Activated naive CD4-positive, alpha-beta T cell treated with anti-CD3 and anti-CD28 coated beads, Interleukin-2, amount 50 U/mL, for 72 hours (primary cell): ENCODE measurements around the gene BPI. TPM values are rescaled to one million over a fixed set of nuclear protein-coding genes. Genes with fewer than 3 reads are reported as not detected.
"Not testable (repeated sequence)": the region's sequence is repeated elsewhere in the genome, so short reads cannot be mapped to it uniquely, and the experiment has no call there.

Experiments used
- ATAC-seq, 2 donors: fragments of 150-1000 bp; cut with Tn5 transposase; 2 replicates each; pipeline ENCODE4 v1.10.0; 2021; ENCODE audit warnings: mild to moderate bottlenecking in 2 of 2, moderate library complexity in 2 of 2
- DNase-seq, 2 donors: peaks; one replicate each; pipeline ENCODE4 v3.0.0; 2021 to 2022; ENCODE audit warnings: low spot score in 2 of 2
- H3K27ac Mint-ChIP-seq, 2 donors: one replicate each; pipeline ENCODE4 v1.8.0; 2022; ENCODE audit warnings: mild to moderate bottlenecking in 2 of 2, mixed read lengths in 2 of 2
- H3K36me3 Mint-ChIP-seq, 2 donors: one replicate each; pipeline ENCODE4 v1.8.0; 2022; ENCODE audit warnings: mixed read lengths in 2 of 2
- H3K9me3 Mint-ChIP-seq, 2 donors: one replicate each; pipeline ENCODE4 v1.8.0; 2022; ENCODE audit warnings: mixed read lengths in 2 of 2
- total RNA-seq, 2 donors: library from RNA; stranded (reverse); gene quantifications; one replicate each; pipeline ENCODE4 v1.2.3, GENCODE V29; 2022

The BPI gene
- total RNA-seq = not detected

GRCh38 chr20:38303908-38304379 is at the start of gene BPI:
Gene BPI (plus strand): TSS chr20:38304156. CDS start chr20:38304224, 68 bp downstream.
- no peaks in the 10 kb centered on the region for H3K36me3 Mint-ChIP-seq
- no peaks in the 10 kb centered on the region for H3K9me3 Mint-ChIP-seq
- no peak for DNase-seq
- peak; percentile 26 to 30 for ATAC-seq
- H3K27ac Mint-ChIP-seq = no peak within 1 kb of the TSS

GRCh38 chr20:38254621-38255020 is 49.3 kb upstream of the BPI start:
- not testable (repeated sequence) for H3K27ac Mint-ChIP-seq, H3K36me3 Mint-ChIP-seq, H3K9me3 Mint-ChIP-seq, DNase-seq, ATAC-seq

GRCh38 chr20:38255393-38255792 is 48.6 kb upstream of the BPI start:
- ATAC-seq (no peak), DNase-seq (no peak)
- Mint-ChIP-seq H3K9me3 (no peaks in the 10 kb centered on the region), H3K36me3 (no peaks in the 10 kb centered on the region), H3K27ac (no peak overlapping the region)

- ATAC-seq (no peak), DNase-seq (no peak)
- H3K36me3 Mint-ChIP-seq = peaks cover 0 to under 1% of the 10 kb centered on the region in 2 donors
- peak overlapping the region in 1 of 2 donors; percentile 48 for H3K27ac Mint-ChIP-seq
- H3K9me3 Mint-ChIP-seq = no peaks in the 10 kb centered on the region
These were observed 47.9 kb upstream of the BPI start for GRCh38 chr20:38256021-38256420.

- peaks cover 0 to 4% of the 10 kb centered on the region in 2 donors for H3K36me3 Mint-ChIP-seq
- ATAC-seq (no peak), DNase-seq (no peak)
- no peaks in the 10 kb centered on the region for H3K9me3 Mint-ChIP-seq
- peak overlapping the region in 1 of 2 donors; percentile 82 for H3K27ac Mint-ChIP-seq
These were observed 47.0 kb upstream of the BPI start for GRCh38 chr20:38256966-38257365.

- Mint-ChIP-seq H3K27ac (no peak overlapping the region), H3K9me3 (no peaks in the 10 kb centered on the region), H3K36me3 (peaks cover 0 to 4% of the 10 kb centered on the region in 2 donors)
- ATAC-seq (no peak), DNase-seq (no peak)
These were observed 45.3 kb upstream of the BPI start for GRCh38 chr20:38258545-38259215.

GRCh38 chr20:38260025-38260377 is 44.0 kb upstream of the BPI start:
- Mint-ChIP-seq H3K36me3 (peaks cover 0 to 4% of the 10 kb centered on the region in 2 donors), H3K9me3 (no peaks in the 10 kb centered on the region), H3K27ac (no peak overlapping the region)
- DNase-seq (no peak), ATAC-seq (no peak)

- peaks cover 0 to 4% of the 10 kb centered on the region in 2 donors for H3K36me3 Mint-ChIP-seq
- H3K27ac Mint-ChIP-seq = no peak within 1 kb of the TSS
- no peak for DNase-seq
- H3K9me3 Mint-ChIP-seq = no peaks in the 10 kb centered on the region
- no peak for ATAC-seq
These were observed 43.4 kb upstream of the BPI start, which contains the start of gene KIAA1755 for GRCh38 chr20:38260378-38261053. Gene KIAA1755 (minus strand): TSS chr20:38260735. CDS start chr20:38260500, 235 bp downstream.

GRCh38 chr20:38261054-38261390 is 42.9 kb upstream of the BPI start:
- no peak for ATAC-seq
- no peak for DNase-seq
- no peak overlapping the region for H3K27ac Mint-ChIP-seq
- no peaks in the 10 kb centered on the region for H3K9me3 Mint-ChIP-seq
- peaks cover 0 to 4% of the 10 kb centered on the region in 2 donors for H3K36me3 Mint-ChIP-seq

- ATAC-seq (no peak), DNase-seq (no peak)
- Mint-ChIP-seq H3K9me3 (no peaks in the 10 kb centered on the region), H3K36me3 (peaks cover 0 to 4% of the 10 kb centered on the region in 2 donors), H3K27ac (no peak overlapping the region)
These were observed 41.0 kb upstream of the BPI start for GRCh38 chr20:38262931-38263330.

GRCh38 chr20:38266426-38266825 is 37.5 kb upstream of the BPI start:
- H3K27ac Mint-ChIP-seq = no peak overlapping the region
- no peaks in the 10 kb centered on the region for H3K36me3 Mint-ChIP-seq
- DNase-seq = no peak

GRCh38 chr20:38267296-38267695 is 36.7 kb upstream of the BPI start:
- ATAC-seq (no peak), DNase-seq (no peak)
- Mint-ChIP-seq H3K27ac (no peak overlapping the region), H3K36me3 (no peaks in the 10 kb centered on the region), H3K9me3 (no peaks in the 10 kb centered on the region)

More at GRCh38 chr20:38266426-38266825, 37.5 kb upstream of the BPI start:
- no peaks in the 10 kb centered on the region for H3K9me3 Mint-ChIP-seq
- ATAC-seq = no peak

GRCh38 chr20:38267901-38268514 is 35.9 kb upstream of the BPI start:
- H3K36me3 Mint-ChIP-seq = no peaks in the 10 kb centered on the region
- H3K27ac Mint-ChIP-seq = no peak overlapping the region
- ATAC-seq (no peak), DNase-seq (no peak)
- no peaks in the 10 kb centered on the region for H3K9me3 Mint-ChIP-seq

GRCh38 chr20:38269040-38269439 is 34.9 kb upstream of the BPI start:
- DNase-seq (no peak), ATAC-seq (no peak)
- H3K27ac Mint-ChIP-seq = no peak overlapping the region
- no peaks in the 10 kb centered on the region for H3K36me3 Mint-ChIP-seq
- no peaks in the 10 kb centered on the region for H3K9me3 Mint-ChIP-seq

- DNase-seq (no peak), ATAC-seq (no peak)
- H3K36me3 Mint-ChIP-seq = no peaks in the 10 kb centered on the region
- no peaks in the 10 kb centered on the region for H3K9me3 Mint-ChIP-seq
- no peak overlapping the region for H3K27ac Mint-ChIP-seq
These were observed 34.2 kb upstream of the BPI start for GRCh38 chr20:38269715-38270114.

GRCh38 chr20:38270869-38271605 is 32.9 kb upstream of the BPI start:
- Mint-ChIP-seq H3K27ac (no peak overlapping the region), H3K9me3 (no peaks in the 10 kb centered on the region), H3K36me3 (no peaks in the 10 kb centered on the region)
- no peak for ATAC-seq
- no peak for DNase-seq

GRCh38 chr20:38271608-38272120 is 32.3 kb upstream of the BPI start:
- Mint-ChIP-seq H3K36me3 (no peaks in the 10 kb centered on the region), H3K9me3 (no peaks in the 10 kb centered on the region), H3K27ac (no peak overlapping the region)
- DNase-seq (no peak), ATAC-seq (no peak)
